H9 (cell line): ENCODE measurements around the gene NRXN3. TPM values are rescaled to one million over a fixed set of nuclear protein-coding genes. Genes with fewer than 3 reads are reported as not detected.

Experiments used
- DNase-seq: peaks from one replicate; pipeline ENCODE4 v3.0.0-alpha.2; 2017
- H2AFZ ChIP-seq: one replicate; pipeline ENCODE4 v1.6.1; 2013; ENCODE audit warnings: mild to moderate bottlenecking, low read length, control low read depth, moderate library complexity
- H2AK5ac ChIP-seq: 2 replicates; pipeline ENCODE4 v1.6.1; 2013; ENCODE audit warnings: low read length, control low read depth, mixed read lengths; ENCODE audit not compliant: insufficient read length
- H2BK120ac ChIP-seq: one replicate; pipeline ENCODE4 v1.6.1; 2013; ENCODE audit warnings: low read depth, mild to moderate bottlenecking, low read length, control low read depth, inconsistent platforms; ENCODE audit not compliant: poor library complexity, severe bottlenecking
- H2BK12ac ChIP-seq: 2 replicates; pipeline ENCODE4 v1.6.1; 2013; ENCODE audit warnings: low read length, control low read depth, mixed read lengths, low read depth; ENCODE audit not compliant: insufficient read length
- H2BK15ac ChIP-seq: 2 replicates; pipeline ENCODE4 v1.6.1; 2013; ENCODE audit warnings: low read depth, low read length, control low read depth
- H2BK20ac ChIP-seq: one replicate; pipeline ENCODE4 v1.6.1; 2013; ENCODE audit warnings: low read depth, mild to moderate bottlenecking, low read length, control low read depth, inconsistent platforms; ENCODE audit not compliant: poor library complexity, severe bottlenecking
- H2BK5ac ChIP-seq: 2 replicates; pipeline ENCODE4 v1.6.1; 2013; ENCODE audit warnings: low read length, control low read depth, mixed read lengths; ENCODE audit not compliant: insufficient read length
- H3K14ac ChIP-seq: 2 replicates; pipeline ENCODE4 v1.6.1; 2013; ENCODE audit warnings: low read length, control low read depth; ENCODE audit not compliant: insufficient read depth
- H3K18ac ChIP-seq: 2 replicates; pipeline ENCODE4 v1.6.1; 2013; ENCODE audit warnings: low read depth, mild to moderate bottlenecking, mixed read lengths, low read length, control low read depth; ENCODE audit not compliant: insufficient read length
- H3K23ac ChIP-seq: 2 replicates; pipeline ENCODE4 v1.6.1; 2013; ENCODE audit warnings: low read length, control low read depth, mixed read lengths, low read depth; ENCODE audit not compliant: insufficient read length
- H3K23me2 ChIP-seq: 2 replicates; pipeline ENCODE4 v1.6.1; 2013; ENCODE audit warnings: low read depth, mild to moderate bottlenecking, mixed read lengths, low read length, control low read depth; ENCODE audit not compliant: insufficient read length, poor library complexity, severe bottlenecking
- H3K27ac ChIP-seq: 2 replicates; pipeline ENCODE4 v1.5.1; 2013; ENCODE audit warnings: low read length, control low read depth, mixed read lengths, low read depth; ENCODE audit not compliant: insufficient read length
- H3K27me3 ChIP-seq: 2 replicates; pipeline ENCODE4 v1.6.1; 2013; ENCODE audit warnings: low read length, control low read depth, inconsistent platforms; ENCODE audit not compliant: insufficient read depth
- H3K4ac ChIP-seq: 2 replicates; pipeline ENCODE4 v1.6.1; 2013; ENCODE audit warnings: low read depth, mild to moderate bottlenecking, control low read depth, inconsistent platforms, low read length, moderate library complexity
- H3K4me1 ChIP-seq: 2 replicates; pipeline ENCODE4 v1.6.1; 2013; ENCODE audit warnings: low read length, control low read depth, inconsistent platforms; ENCODE audit not compliant: insufficient read depth
- H3K4me2 ChIP-seq: 2 replicates; pipeline ENCODE4 v1.6.1; 2013; ENCODE audit warnings: low read length, control low read depth, mixed read lengths; ENCODE audit not compliant: insufficient read length, insufficient read depth
- H3K56ac ChIP-seq: 2 replicates; pipeline ENCODE4 v1.6.1; 2013; ENCODE audit warnings: low read depth, mild to moderate bottlenecking, mixed read lengths, low read length, control low read depth; ENCODE audit not compliant: insufficient read length
- H3K79me1 ChIP-seq: 2 replicates; pipeline ENCODE4 v1.6.1; 2013; ENCODE audit warnings: low read depth, mild to moderate bottlenecking, moderate library complexity, low read length, control low read depth, inconsistent platforms; ENCODE audit not compliant: insufficient read depth, poor library complexity, severe bottlenecking
- H3K79me2 ChIP-seq: 2 replicates; pipeline ENCODE4 v1.6.1; 2013; ENCODE audit warnings: low read length, control low read depth, inconsistent platforms; ENCODE audit not compliant: insufficient read depth
- H3K9ac ChIP-seq: 2 replicates; pipeline ENCODE4 v1.6.1; 2013; ENCODE audit warnings: low read length, control low read depth, mixed read lengths; ENCODE audit not compliant: insufficient read length; ENCODE audit errors: extremely low read depth
- H3K9me3 ChIP-seq: one replicate; pipeline ENCODE4 v1.6.1; 2013; ENCODE audit warnings: low read depth, low read length, inconsistent platforms; ENCODE audit not compliant: control insufficient read depth
- H3T11ph ChIP-seq: one replicate; pipeline ENCODE4 v1.6.1; 2013; ENCODE audit warnings: mild to moderate bottlenecking, low read length, control low read depth, inconsistent platforms
- H4K20me1 ChIP-seq: one replicate; pipeline ENCODE4 v1.6.1; 2013; ENCODE audit not compliant: control insufficient read depth, insufficient read length, insufficient read depth
- H4K5ac ChIP-seq: 2 replicates; pipeline ENCODE4 v1.6.1; 2013; ENCODE audit warnings: low read depth, mild to moderate bottlenecking, mixed read lengths, low read length, control low read depth; ENCODE audit not compliant: insufficient read length
- H4K8ac ChIP-seq: replicated peaks from 2 replicates; pipeline ENCODE4 v1.6.1; 2013; ENCODE audit warnings: low read length, control low read depth, mixed read lengths, low read depth; ENCODE audit not compliant: insufficient read length
- H4K91ac ChIP-seq: 2 replicates; pipeline ENCODE4 v1.6.1; 2013; ENCODE audit warnings: low read depth, mild to moderate bottlenecking, moderate library complexity, mixed read lengths, low read length, control low read depth; ENCODE audit not compliant: insufficient read length
- H3K27ac Mint-ChIP-seq, 3 experiments: 2 replicates in 2 of 3; 3 replicates in 1 of 3; pipeline ENCODE4 v1.8.0; 2020 to 2021; ENCODE audit warnings: mixed read lengths in 3 of 3, mild to moderate bottlenecking in 1 of 3, moderate library complexity in 1 of 3
- H3K27me3 Mint-ChIP-seq: 2 replicates; pipeline ENCODE4 v1.8.0; 2021; ENCODE audit warnings: low read depth, mild to moderate bottlenecking, moderate library complexity, mixed read lengths
- H3K36me3 Mint-ChIP-seq, 3 experiments: 2 replicates in 2 of 3; 3 replicates in 1 of 3; pipeline ENCODE4 v1.8.0; 2020 to 2021; ENCODE audit warnings: low read depth in 3 of 3, mixed read lengths in 3 of 3; ENCODE audit not compliant: insufficient read depth in 1 of 3
- H3K4me1 Mint-ChIP-seq, 2 experiments: 2 replicates each; pipeline ENCODE4 v1.8.0; 2020; ENCODE audit warnings: mixed read lengths in 2 of 2
- H3K4me3 Mint-ChIP-seq, 2 experiments: 2 replicates in 1 of 2; 3 replicates in 1 of 2; pipeline ENCODE4 v1.8.0; 2020 to 2021; ENCODE audit warnings: mild to moderate bottlenecking in 2 of 2, mixed read lengths in 2 of 2, moderate library complexity in 1 of 2
- H3K9me3 Mint-ChIP-seq, 2 experiments: 2 replicates in 1 of 2; 3 replicates in 1 of 2; pipeline ENCODE4 v1.8.0; 2020; ENCODE audit warnings: mild to moderate bottlenecking in 2 of 2, mixed read lengths in 2 of 2, moderate library complexity in 1 of 2
- CTCF ChIP-seq: fragments of 200-600 bp; sonication (generic); conservative IDR thresholded peaks from 3 replicates; pipeline ENCODE4 v1.8.0; 2021; ENCODE audit warnings: antibody characterized with exemption, mild to moderate bottlenecking
- WGBS: extraction: QIAGEN DNeasy Blood & Tissue Kit; methylation state at CpG from one replicate; pipeline ENCODE4 v1.1.7; 2013; ENCODE audit warnings: missing lambda C conversion rate, low lambda C conversion rate, mixed read lengths; ENCODE audit not compliant: insufficient read length; ENCODE audit errors: extremely low coverage; 5-methylcytosine and 5-hydroxymethylcytosine counted together
- total RNA-seq: library from RNA; stranded (reverse); gene quantifications from 2 replicates; pipeline ENCODE4 v1.2.1, GENCODE V29; 2021

The NRXN3 gene
- total RNA-seq, 1 experiment from 2014 or later, result 1.8 TPM

GRCh38 chr14:79613625-79614024 is 1443.5 kb downstream of the NRXN3 start:
- no peak overlapping the region for H3K27ac ChIP-seq
- H3K79me1 ChIP-seq, result no peaks in the 10 kb centered on the region
- no peak overlapping the region for H3K4me2 ChIP-seq
- Mint-ChIP-seq H3K27ac (no peak overlapping the region), H3K36me3 (no peaks in the 10 kb centered on the region), H3K4me3 (no peak overlapping the region), H3K4me1 (peaks cover 5 to 8% of the 10 kb centered on the region in 2 experiments; a peak in 3 of 4 replicates), H3K9me3 (no peaks in the 10 kb centered on the region; a peak in 1 of 5 replicates), H3K27me3 (no peaks in the 10 kb centered on the region)
- H3K9ac ChIP-seq, result no peak overlapping the region
- H3K56ac ChIP-seq, result no peak overlapping the region
- no peak overlapping the region for H4K8ac ChIP-seq
- no peak overlapping the region for H3K14ac ChIP-seq
- H3K23me2 ChIP-seq, result no peaks in the 10 kb centered on the region
- H2BK20ac ChIP-seq, result no peak overlapping the region
- H3K4me1 ChIP-seq, result no peaks in the 10 kb centered on the region
- H4K91ac ChIP-seq, result no peak overlapping the region
- H2BK5ac ChIP-seq, result no peak overlapping the region
- H3K23ac ChIP-seq, result no peak overlapping the region
- H2BK15ac ChIP-seq, result no peak overlapping the region
- H2BK12ac ChIP-seq, result no peak overlapping the region
- no peak for TF ChIP-seq CTCF
- DNase-seq, result no peak
- no peak overlapping the region for H3T11ph ChIP-seq
- no peak overlapping the region for H4K5ac ChIP-seq
- no peak overlapping the region for H2AK5ac ChIP-seq
- H2BK120ac ChIP-seq, result no peak overlapping the region
- no peak overlapping the region for H2AFZ ChIP-seq
- H3K18ac ChIP-seq, result no peak overlapping the region
- no peak overlapping the region for H3K4ac ChIP-seq
- H3K27me3 ChIP-seq, result no peaks in the 10 kb centered on the region
- H3K9me3 ChIP-seq, result no peaks in the 10 kb centered on the region
- no peaks in the 10 kb centered on the region for H3K79me2 ChIP-seq
- WGBS, result no CpG with 5 or more reads among the region's 5 CpGs
- no peaks in the 10 kb centered on the region for H4K20me1 ChIP-seq
